IPS-18a (cell line): ENCODE results near the gene ZNF892.
"Not testable (repeated sequence)": the region's sequence is repeated elsewhere in the genome, so short reads cannot be mapped to it uniquely, and the experiment has no call there.

ENCODE experiments used
- H3K27ac ChIP-seq: one replicate; pipeline ENCODE4 v1.5.1; 2013; ENCODE audit warnings: low read length
- H3K27me3 ChIP-seq: one replicate; pipeline ENCODE4 v1.6.1; 2013; ENCODE audit warnings: mild to moderate bottlenecking, low read length; ENCODE audit not compliant: control insufficient read depth, insufficient read depth
- H3K36me3 ChIP-seq: one replicate; pipeline ENCODE4 v1.6.1; 2013; ENCODE audit warnings: low read depth, low read length; ENCODE audit not compliant: control insufficient read depth
- H3K4me1 ChIP-seq: one replicate; pipeline ENCODE4 v1.6.1; 2013; ENCODE audit warnings: low read depth, low read length; ENCODE audit not compliant: control insufficient read depth
- H3K4me3 ChIP-seq: one replicate; pipeline ENCODE4 v1.5.1; 2013; ENCODE audit warnings: low read length
- H3K9ac ChIP-seq: one replicate; pipeline ENCODE4 v1.6.1; 2013; ENCODE audit warnings: mild to moderate bottlenecking, low read length, moderate library complexity
- H3K9me3 ChIP-seq: one replicate; pipeline ENCODE4 v1.6.1; 2013; ENCODE audit warnings: low read depth, low read length; ENCODE audit not compliant: control insufficient read depth

ZNF892 gene

DNA sequence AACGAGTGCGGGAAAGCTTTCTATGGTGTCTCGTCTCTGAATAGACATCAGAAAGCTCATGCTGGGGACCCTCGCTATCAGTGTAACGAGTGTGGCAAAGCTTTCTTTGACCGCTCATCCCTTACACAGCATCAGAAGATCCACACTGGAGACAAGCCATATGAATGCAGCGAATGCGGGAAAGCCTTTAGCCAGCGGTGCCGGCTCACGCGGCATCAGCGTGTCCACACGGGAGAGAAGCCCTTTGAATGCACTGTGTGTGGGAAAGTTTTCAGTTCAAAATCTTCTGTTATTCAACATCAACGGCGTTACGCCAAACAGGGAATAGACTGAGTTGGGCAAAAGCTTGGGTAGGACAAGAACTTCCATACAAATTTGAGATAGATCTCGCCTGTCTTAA, 25.5 kb upstream of the ZNF892 start:
- Histone ChIP-seq H3K9ac (no peak overlapping the region), H3K4me1 (no peaks in the 10 kb centered on the region), H3K36me3 (peaks cover 14% of the 10 kb centered on the region)

DNA sequence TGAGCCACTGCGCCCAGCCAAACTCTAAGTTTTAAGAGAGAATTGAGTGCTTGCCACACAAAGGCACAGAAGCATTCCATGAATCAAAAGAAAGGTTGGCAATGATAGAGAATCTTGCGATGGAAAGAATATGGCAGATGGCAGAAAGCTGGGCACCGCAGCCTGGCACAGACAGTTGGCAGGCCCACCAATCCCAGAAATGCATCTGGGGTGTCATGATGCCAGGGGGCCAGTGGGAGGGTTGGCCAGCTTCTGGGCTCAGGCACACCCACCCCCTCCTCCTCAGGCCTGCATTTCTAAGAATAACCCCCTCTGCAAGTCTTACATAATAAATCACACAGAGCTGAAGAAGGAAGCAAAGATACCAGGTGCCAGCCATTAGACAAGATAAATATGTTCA, 22.1 kb upstream of the ZNF892 start:
- no peak overlapping the region for H3K27ac ChIP-seq
- no peak overlapping the region for H3K4me3 ChIP-seq
- H3K9me3 ChIP-seq, result no peaks in the 10 kb centered on the region
- H3K9ac ChIP-seq, result no peak overlapping the region
- H3K27me3 ChIP-seq, result no peaks in the 10 kb centered on the region
- peaks cover 14% of the 10 kb centered on the region for H3K36me3 ChIP-seq
- H3K4me1 ChIP-seq, result no peaks in the 10 kb centered on the region

More for the DNA sequence above, 25.5 kb upstream of the ZNF892 start:
- Histone ChIP-seq H3K27me3 (no peaks in the 10 kb centered on the region), H3K4me3 (no peak overlapping the region), H3K27ac (no peak overlapping the region), H3K9me3 (no peaks in the 10 kb centered on the region)

DNA sequence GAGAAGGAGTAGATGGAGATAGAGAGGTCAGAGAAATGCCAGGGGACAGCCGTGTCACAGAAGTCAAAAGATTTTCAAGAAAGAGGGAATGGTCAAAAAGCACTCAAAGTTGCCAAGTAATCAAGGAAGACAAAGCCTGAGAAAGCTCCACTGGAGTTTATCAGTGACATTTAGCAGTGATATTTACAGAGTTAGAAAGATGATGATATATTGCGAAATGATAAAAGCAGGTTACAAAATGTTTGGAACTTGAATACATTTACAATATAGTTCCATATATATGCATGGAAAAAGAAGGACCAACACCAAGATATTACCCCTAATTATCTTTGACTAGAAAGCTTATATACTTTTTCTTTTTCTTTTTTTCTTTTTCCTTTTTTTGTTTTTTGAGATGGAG, 21.3 kb upstream of the ZNF892 start:
- Histone ChIP-seq H3K9ac (no peak overlapping the region), H3K27me3 (no peaks in the 10 kb centered on the region), H3K4me3 (no peak overlapping the region), H3K4me1 (no peaks in the 10 kb centered on the region), H3K36me3 (peaks cover 10% of the 10 kb centered on the region), H3K27ac (no peak overlapping the region), H3K9me3 (no peaks in the 10 kb centered on the region)

DNA sequence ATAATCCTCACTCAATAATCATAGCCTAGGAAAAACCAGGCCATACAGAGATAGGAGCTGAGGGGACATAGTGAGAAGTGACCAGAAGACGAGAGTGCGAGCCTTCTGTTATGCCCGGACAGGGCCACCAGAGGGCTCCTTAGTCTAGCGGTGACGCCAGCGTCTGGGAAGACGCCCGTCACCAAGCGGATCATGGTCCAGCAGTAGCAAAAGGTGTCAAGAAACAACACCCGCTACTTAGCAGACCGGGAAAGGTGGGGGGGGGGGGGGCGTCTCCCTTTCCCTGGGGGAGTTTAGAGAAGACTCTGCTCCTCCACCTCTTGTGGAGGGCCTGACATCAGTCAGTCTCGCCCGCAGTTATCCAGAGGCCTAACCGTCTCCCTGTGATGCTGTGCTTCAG, 14.4 kb upstream of the ZNF892 start:
- not testable (repeated sequence) for H3K9me3 ChIP-seq, H3K9ac ChIP-seq, H3K27ac ChIP-seq, H3K27me3 ChIP-seq, H3K4me1 ChIP-seq, H3K36me3 ChIP-seq, H3K4me3 ChIP-seq

DNA sequence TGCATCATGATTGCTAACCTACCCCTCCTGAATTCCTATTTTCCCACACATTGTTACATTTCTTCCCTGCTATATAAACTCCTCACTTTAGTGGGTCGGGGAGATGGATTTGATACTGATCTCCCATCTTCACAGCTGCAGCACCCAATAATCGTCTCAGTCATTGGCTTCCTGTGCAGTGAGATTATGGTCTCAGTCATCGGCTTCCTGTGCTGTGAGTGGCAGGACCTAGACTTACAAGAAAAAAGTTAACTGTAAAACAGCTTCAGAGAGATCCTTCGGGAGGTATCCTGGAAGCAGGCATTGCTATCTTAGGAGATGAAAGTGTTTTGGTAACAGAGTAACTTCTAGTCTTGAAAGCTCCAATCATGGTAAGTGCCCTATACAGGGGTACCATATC, 3.4 kb upstream of the ZNF892 start:
- Histone ChIP-seq H3K9ac (no peak overlapping the region), H3K9me3 (no peaks in the 10 kb centered on the region), H3K4me1 (peaks cover 16% of the 10 kb centered on the region), H3K36me3 (peaks cover 2% of the 10 kb centered on the region), H3K27me3 (peaks cover 15% of the 10 kb centered on the region), H3K4me3 (no peak overlapping the region), H3K27ac (no peak overlapping the region)

DNA sequence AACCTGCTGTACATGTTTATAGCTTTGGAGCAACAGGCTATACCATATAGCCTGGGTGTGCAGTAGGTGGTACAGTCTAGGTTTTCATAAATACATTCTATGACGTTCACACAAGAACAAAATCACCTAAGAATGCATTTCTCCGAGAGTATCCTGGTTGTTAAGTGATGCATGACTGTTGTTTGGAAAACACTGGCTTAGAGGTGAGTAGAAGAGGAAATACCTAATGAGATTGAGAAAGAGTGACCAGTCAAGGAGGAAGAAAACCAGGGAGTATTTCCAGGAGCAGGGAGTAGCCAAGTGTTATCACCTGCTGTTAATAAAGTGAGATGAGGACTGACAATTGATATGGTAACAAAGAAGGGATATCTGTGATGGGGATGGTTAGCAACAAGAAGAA, 2.9 kb upstream of the ZNF892 start:
- H3K9ac ChIP-seq, result no peak overlapping the region
- H3K27me3 ChIP-seq, result peaks cover 15% of the 10 kb centered on the region
- H3K27ac ChIP-seq, result no peak overlapping the region
- H3K36me3 ChIP-seq, result peaks cover 7% of the 10 kb centered on the region
- no peak overlapping the region for H3K4me3 ChIP-seq
- peaks cover 16% of the 10 kb centered on the region for H3K4me1 ChIP-seq
- H3K9me3 ChIP-seq, result no peaks in the 10 kb centered on the region

DNA sequence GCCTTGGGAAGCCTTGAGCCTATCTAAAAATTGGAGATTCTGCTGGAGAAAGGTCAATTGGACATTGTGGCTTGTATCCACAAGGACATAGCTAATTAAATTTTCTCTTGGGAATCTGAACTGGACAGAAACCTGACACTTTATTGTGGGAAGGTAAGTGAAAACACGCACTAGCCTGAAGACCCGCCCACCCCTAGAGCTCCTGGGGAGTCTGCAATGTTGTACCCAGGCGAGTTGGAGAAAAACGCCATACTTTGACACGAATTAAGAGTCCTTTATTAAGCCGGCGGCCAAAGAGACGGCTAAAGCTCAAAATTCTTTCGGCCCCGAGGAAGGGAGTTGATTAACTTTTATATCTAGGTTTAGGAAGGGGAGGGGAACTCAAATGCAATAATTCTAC, 1.2 kb upstream of the ZNF892 start:
- peak overlapping the region; percentile 85 for H3K4me3 ChIP-seq
- H3K9ac ChIP-seq, result no peak overlapping the region
- H3K4me1 ChIP-seq, result peaks cover 16% of the 10 kb centered on the region
- H3K9me3 ChIP-seq, result peaks cover 8% of the 10 kb centered on the region
- H3K27ac ChIP-seq, result no peak overlapping the region
- peaks cover 14% of the 10 kb centered on the region for H3K36me3 ChIP-seq
- peaks cover 15% of the 10 kb centered on the region for H3K27me3 ChIP-seq

DNA sequence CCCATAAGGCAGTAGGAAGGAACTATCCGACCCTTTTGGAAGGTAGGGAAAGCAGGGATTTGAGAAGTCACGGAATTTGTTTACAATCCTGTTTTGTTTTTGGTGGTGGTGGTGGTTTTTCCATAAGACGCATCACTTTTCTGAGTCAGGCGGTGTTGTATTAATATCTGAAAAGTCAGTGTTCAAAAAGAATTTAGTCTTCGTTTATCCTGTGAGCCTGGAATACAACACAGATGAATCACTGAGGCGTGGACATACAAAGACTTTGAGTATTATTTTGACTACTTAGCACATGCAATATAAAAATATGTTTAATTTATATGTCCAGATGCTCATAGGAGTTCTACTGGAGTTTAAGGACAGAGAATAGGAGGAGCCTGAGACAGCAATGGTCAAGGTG, 785 bp downstream of the ZNF892 start:
- Histone ChIP-seq H3K27ac (no peak overlapping the region), H3K4me3 (peak overlapping the region; percentile 85), H3K36me3 (peaks cover 34% of the 10 kb centered on the region), H3K9ac (peak overlapping the region; percentile 85), H3K4me1 (peaks cover 16% of the 10 kb centered on the region), H3K9me3 (peaks cover 27% of the 10 kb centered on the region), H3K27me3 (peaks cover 15% of the 10 kb centered on the region)

DNA sequence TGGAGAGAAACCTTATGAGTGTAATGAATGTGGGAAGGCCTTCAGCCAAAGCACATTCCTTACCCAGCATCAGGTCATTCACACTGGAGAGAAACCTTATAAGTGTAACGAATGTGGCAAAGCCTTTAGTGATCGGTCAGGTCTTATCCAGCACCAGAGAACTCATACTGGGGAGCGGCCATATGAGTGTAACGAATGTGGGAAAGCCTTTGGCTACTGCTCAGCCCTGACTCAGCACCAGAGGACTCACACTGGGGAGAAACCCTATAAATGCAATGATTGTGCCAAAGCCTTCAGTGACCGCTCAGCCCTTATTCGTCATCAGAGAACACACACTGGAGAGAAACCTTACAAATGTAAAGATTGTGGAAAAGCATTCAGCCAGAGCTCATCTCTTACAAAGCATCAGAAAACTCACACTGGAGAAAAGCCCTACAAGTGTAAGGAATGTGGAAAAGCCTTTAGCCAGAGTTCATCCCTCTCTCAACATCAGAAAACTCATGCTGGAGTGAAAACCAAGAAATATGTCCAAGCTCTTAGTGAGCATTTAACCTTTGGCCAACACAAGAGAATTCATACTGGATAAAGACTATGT, 7.8 kb downstream of the ZNF892 start:
- no peak overlapping the region for H3K27ac ChIP-seq
- peaks cover 58% of the 10 kb centered on the region for H3K36me3 ChIP-seq
- peaks cover 93% of the 10 kb centered on the region for H3K9me3 ChIP-seq
- no peaks in the 10 kb centered on the region for H3K4me1 ChIP-seq
- no peak overlapping the region for H3K4me3 ChIP-seq
- H3K27me3 ChIP-seq, result no peaks in the 10 kb centered on the region
- no peak overlapping the region for H3K9ac ChIP-seq

DNA sequence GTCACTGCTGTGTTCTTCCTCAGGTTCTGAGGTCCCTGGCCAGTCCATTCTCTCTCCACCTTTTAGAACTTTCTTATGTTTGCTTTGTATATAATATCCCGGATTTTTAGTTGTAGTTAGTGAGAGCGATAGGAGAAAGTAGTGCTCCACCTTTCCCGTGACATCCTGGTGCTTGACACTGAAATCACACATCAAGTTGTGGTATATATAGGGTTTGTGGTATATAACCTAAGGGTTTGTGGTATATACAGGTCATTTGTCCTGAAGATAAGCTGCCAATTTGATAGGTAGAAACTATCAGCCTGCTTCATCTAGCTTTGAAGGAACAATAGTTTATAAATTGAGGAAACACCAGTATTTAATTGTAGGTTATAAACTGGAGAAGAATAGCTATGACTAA, 13.1 kb downstream of the ZNF892 start:
- Histone ChIP-seq H3K27ac (no peak overlapping the region), H3K4me3 (no peak overlapping the region), H3K9me3 (peaks cover 67% of the 10 kb centered on the region), H3K27me3 (no peaks in the 10 kb centered on the region), H3K4me1 (no peaks in the 10 kb centered on the region), H3K36me3 (peaks cover 12% of the 10 kb centered on the region), H3K9ac (no peak overlapping the region)

DNA sequence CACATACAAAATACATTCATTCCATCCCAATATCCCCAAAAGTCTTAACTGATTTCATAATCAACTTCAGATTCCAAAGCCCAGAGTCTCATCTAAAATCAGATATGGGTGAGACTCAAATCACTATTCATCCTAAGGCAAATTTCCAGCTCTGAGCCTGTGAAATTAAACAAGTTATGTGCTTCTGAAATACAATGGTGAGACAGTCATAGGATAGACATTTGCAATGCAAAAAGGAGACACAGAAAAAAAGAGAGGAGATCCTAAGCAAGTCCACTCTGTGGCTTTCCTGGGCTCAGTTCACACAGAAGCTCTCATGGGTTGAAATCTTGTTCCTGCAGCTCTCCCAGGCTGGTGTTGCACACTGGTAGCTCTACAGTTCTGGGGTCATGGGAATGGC, 18.3 kb downstream of the ZNF892 start:
- no peak overlapping the region for H3K27ac ChIP-seq
- peaks cover 3% of the 10 kb centered on the region for H3K36me3 ChIP-seq
- no peak overlapping the region for H3K9ac ChIP-seq
- H3K27me3 ChIP-seq, result no peaks in the 10 kb centered on the region
- no peak overlapping the region for H3K4me3 ChIP-seq
- peaks cover 24% of the 10 kb centered on the region for H3K9me3 ChIP-seq
- H3K4me1 ChIP-seq, result no peaks in the 10 kb centered on the region

DNA sequence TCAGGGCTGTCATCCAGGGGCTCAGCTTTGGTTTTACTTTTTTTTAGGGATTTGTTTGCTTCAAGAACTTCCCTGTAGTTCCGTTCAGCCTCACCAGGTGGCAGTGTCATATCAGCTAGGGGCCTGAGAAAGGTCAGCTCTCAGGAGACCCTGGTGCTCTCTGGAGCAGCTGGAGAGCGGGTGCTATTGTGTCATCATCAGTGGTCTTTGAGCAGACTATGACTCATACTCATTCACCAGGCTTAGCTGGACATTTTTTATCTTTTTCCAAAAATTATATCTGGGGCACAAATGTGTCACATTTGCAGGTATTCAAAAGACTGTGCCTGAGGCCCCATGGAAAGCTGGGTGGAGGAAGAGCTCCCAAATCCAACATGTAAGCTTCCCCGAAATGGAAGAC, 24.4 kb downstream of the ZNF892 start:
- H3K36me3 ChIP-seq, result no peaks in the 10 kb centered on the region
- no peaks in the 10 kb centered on the region for H3K27me3 ChIP-seq
- no peak overlapping the region for H3K4me3 ChIP-seq
- H3K9me3 ChIP-seq, result no peaks in the 10 kb centered on the region
- no peaks in the 10 kb centered on the region for H3K4me1 ChIP-seq
- no peak overlapping the region for H3K27ac ChIP-seq
- H3K9ac ChIP-seq, result no peak overlapping the region
